ENCODE data around the gene IRF1.

Gene IRF1

DNA sequence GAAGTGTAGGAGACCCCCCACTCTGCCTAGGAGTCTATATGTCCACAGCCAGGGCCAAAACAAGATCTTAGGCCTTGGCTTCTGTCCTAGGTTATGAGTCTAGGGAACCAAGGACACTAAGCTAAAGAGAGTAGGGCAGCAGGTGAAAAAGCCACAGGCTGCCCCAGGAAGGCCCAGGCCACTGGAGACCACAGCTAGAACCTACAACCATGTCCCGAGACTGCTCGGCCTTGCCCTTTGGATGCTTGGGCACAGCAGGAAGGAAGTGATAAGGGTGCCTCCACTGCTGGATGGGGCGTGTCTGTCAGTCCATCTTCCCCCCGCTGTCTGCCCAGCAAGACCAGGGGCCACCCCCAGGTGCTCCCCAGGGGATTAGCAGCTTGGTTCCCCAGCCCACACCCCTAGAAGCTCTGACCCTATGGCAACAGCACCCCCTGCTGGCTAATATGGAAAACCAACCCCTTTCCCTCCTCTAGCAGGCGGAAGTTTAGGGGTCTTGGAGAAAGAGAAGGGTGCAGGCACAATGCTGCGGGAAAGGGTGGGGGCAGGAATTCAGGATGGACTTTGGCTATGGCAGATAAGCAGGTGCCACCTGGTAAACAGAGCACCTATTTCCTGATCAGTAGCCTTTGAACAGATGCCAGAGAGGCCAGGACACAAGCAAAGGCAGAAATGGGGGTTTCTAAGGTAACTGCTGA lies 10.5 kb upstream of the IRF1 start:
- DNase-seq (ENCODE audit: low read depth): no peak

DNA sequence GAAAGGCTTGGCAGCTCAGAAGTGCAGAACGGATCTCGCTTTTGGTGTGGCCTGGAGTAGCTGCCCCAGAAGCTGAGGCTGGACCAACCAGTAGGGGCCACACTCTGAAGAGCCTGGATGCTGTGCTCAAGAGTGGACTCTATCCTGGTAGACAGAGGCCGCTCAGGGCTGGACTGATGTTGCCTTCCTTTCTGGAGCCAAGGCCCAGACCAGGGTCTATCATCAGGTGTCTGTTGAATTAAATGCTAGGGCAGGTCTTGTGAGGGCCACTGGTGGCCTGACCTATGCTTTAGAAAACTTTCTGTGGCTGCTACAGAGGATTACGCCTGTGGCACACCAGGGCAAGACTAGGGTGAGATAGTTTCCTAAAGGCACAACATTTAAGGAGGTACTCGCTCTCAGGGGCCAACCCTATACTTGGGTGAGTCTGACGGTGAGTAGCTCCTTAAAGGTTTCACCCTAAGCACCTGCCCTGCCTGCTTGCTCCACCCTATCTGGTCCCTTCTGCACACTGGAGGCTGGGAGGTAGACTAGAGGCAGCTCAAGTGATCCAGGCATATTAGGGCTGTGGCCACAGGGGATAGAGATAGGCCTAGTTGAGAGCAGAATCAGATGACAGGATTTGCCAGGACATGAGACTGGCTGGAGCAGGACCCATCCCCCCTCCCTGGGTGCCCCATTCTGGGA lies 9.8 kb upstream of the IRF1 start:
- DNase-seq (ENCODE audit: low read depth): no peak

GRCh38 chr5:132499440-132500243 lies 9.1 kb upstream of the IRF1 start:
- DNase-seq (ENCODE audit: low read depth): no peak

DNA sequence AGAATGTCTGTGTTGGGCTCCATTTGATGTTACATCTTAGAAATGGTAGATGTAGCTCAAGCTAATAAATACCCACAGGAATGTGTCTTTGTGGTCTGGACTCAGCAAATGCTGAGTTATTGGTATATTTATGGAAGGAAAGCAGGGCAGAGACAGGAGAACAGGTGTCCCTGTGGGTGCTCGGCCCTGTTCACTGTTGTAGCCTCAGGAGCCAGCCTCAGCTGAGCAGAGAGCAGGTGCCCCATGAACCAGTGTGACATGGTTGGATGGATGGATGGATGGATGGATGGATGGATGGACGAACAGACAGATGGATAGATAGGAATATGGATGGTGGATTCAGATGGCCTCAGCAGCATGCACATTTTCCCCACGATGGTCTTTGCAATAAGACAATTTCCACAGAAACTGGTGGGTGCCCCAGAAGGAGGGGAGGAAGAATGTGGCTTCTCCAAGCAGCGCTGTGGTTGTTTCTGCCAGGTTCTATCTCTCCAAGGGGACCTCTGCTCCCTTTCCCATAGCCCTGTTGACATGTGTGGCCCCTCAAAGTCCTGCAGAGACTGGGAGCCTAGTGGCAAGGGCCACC lies 8.2 kb upstream of the IRF1 start:
- no peak for DNase-seq (ENCODE audit: low read depth)

- DNase-seq (ENCODE audit: low read depth): no peak
Observed at GRCh38 chr5:132498152-132498551, 7.6 kb upstream of the IRF1 start.

DNA sequence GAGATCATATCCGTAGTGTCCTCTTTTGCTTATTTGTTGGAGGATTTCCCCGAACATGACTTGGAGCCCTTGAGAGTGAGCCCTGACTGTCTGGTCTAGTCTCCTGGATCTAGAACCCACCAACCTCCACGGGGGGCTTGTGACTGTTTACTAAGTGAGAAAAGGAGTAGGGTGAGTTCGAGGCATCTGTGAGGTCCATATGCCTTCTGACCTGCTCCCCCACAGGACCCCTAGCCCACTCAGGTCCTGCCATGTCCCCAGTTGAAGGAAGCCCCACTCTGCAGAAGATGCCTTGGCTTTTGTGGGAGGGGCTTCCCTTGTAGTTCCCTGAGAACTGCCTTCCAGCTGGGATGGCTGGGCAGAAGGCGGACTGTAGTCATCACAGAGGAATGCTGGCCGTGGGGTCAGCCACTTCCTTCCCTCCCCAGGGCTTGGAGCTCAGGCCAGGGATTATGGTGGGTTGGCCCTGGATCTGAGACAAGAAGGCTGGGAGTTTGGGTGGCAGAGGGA lies 7.0 kb upstream of the IRF1 start:
- DNase-seq (ENCODE audit: low read depth): peak; percentile 79

- no peak for DNase-seq (ENCODE audit: low read depth)
Observed at GRCh38 chr5:132496631-132497487, 6.3 kb upstream of the IRF1 start.

DNA sequence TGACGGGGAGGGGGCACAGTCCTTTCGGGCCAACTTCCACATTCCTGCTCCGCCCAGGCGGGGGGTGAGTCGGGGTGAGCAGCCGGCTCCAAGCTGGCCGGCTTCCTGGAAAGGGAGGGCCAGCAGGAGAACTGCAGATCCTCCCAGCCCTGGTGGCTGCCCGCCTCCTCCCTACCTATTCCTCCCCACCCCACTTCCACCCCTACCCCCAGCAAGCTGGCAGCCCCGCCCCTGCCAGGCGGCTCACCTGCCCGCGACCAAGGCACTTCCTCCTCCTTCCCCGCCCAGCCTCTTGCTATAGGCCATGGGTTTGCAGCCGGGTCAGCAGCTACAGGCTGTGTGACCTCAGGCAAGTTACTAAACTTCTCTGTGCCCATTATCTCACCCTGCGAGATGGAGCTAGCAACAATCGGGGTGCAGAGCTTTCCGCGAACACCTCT lies 5.6 kb upstream of the IRF1 start:
- no peak for DNase-seq (ENCODE audit: low read depth)

- DNase-seq (ENCODE audit: low read depth): no peak
Observed at GRCh38 chr5:132495667-132496190, 5.2 kb upstream of the IRF1 start.

DNA sequence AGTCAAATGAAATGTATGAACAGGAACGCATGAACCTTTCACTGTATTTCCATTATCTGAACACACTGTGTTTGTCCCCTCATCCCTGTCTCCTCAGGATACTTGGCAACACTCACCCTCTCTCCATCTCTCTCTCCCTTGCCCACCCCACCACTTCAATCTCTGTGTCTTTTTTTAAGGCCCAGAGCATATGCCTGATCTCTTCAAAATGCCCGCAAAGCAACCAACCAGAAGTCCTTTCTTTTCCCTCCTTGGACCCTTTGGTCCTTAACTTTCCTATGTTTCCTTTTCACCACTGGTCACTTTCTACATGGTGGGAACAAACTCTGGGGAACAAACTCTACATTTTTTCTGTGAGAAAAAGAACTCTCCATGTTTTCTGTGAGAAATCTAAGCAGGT lies 3.2 kb upstream of the IRF1 start:
- DNase-seq (ENCODE audit: low read depth): no peak

DNA sequence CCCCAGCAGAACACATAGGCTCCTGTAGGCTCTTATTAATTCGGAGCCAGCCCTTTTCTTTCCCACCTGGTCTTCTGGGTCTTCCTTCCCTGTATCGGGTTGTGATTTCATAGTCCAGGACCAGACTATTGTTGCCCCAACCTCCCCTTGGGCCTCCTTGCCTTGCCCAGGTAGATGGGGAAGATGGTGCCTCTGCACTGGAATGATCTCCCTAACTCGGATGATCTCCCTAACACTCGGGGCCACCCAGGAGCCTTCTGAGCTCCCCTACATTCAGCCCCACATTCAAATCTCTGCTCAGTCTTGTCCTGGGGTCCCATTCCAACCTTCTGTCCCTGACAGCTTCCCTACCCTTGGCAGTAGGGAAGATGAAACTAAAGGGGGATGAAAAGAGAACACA lies 2.7 kb upstream of the IRF1 start:
- no peak for DNase-seq (ENCODE audit: low read depth)

DNA sequence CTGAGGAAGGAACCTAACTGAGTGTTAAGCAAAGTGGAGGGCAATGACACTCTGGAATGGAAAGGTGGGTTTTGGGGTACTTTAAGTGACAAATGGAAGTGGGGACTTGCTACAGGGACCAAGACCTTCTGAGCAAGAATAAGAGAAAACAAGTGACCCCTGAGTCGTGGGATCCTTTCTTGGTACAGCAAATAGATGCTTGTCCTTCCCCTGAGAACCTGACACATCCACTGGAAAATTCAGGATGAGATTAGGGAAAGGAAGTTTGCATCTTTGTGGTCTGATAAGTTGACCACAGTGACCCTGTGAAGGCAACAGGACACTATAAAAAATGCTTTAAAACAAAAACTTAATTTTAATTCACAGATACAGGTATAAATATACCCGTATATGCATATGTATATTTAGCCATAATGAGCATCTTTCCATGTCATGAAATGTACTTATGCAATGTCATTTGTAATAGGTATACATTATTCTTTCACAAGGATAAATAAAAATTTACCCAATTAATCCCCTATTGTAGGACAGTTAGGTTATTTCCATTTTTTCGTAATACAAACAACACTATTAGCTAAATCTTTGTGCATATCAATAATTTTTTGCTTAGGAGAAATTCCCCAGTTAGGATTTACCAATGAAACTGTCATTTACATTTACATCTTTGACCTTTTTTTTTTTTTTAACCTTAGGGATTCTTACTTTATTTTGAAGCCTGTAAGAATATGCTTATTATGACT lies 2.0 kb upstream of the IRF1 start:
- no peak for DNase-seq (ENCODE audit: low read depth)

DNA sequence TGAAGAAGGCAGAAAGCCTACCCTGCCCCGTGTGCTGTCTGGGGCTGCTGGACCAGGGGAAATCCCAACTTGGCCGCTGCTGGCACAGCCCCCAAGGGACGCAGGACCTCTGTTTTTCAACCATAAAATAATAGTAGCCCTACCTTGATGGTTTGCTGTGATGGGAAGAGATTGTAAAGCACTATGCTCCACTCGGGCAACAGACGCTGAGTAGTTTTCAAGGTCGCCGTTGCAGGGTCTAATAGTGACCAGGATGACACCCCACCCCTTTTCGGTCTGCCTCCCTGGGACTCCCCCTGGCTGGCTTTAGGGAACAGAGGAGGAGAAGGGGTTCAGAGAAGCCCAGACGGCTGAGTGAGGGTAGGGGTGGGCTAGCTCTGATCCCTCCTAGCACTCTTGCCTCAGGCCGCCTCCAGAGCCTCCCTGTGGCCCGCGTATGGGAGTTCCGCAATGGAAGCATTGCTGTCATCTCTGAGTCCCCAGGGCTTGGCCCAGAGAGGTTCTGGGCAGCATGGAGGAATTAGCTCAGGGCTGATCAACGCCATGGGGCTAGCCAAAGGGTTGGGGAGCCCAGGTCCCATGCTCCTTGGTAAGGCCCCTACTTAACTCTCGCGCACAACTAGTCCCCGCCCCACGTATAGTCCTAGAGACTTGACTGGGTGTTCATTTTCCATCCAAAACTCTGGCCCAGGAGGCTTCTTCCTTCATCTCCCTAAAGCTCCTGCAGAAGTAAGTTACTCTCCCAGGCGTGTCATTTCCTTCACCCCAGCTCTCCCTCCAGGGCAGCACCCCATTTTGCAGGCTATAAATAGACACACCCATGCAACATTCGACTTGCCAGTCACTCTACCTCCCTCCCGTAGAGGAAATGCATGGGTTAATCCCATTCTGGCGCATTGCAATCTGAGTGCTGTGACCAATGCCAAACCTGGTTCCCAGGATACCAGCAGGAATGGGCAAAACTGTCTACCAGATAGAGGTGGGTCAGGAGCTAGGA lies 1.1 kb upstream of the IRF1 start:
- no peak for DNase-seq (ENCODE audit: low read depth)

- no peak for DNase-seq (ENCODE audit: low read depth)
Observed at GRCh38 chr5:132489871-132490483, 596 bp downstream of the IRF1 start.

GRCh38 chr5:132489051-132489770 lies 1.4 kb downstream of the IRF1 start:
- no peak for DNase-seq (ENCODE audit: low read depth)

DNA sequence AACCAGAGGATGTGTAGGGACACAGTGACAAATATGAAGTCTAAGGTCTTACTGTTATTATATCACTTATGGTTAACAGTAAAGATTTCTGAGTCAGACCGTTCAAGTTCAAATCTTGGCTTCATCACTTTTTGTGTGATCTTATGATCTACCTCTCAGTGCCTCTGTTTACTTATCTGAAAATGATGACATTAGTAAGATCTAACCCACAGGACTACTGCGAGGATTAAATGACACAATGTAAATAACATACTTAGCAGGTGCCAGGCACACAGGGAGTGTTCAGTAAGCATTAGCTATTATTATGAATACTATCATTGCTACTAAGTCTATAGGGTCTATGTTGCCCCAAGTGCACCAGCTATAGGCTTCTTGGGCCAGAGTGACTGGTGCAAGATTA lies 2.0 kb downstream of the IRF1 start:
- DNase-seq (ENCODE audit: low read depth): no peak

- no peak for DNase-seq (ENCODE audit: low read depth)
Observed at GRCh38 chr5:132487841-132488555, 2.6 kb downstream of the IRF1 start.

DNA sequence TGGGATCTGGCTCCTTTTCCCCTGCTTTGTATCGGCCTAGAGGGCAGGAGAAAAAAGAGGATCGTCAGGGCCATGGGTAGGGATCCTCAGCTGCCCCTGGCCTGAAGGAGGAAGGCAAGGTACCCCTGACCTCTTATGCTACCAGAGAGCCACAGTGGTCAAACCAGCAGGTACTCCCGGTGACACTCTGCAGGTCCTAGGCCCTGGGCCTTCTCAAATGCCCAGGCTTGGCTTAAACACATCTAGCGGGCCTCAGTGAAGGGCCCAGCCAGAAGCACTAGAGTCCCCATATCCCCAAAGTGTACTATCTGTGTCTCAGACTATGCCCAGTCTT lies 3.5 kb downstream of the IRF1 start:
- DNase-seq (ENCODE audit: low read depth): no peak
